ENCODE measurements around the gene TSPEAR. TPM values are rescaled to one million over a fixed set of nuclear protein-coding genes. Genes with fewer than 3 reads are reported as not detected.

TSPEAR gene
- total RNA-seq, 1 experiment from 2014 or later, result 2.1 TPM

- H3K27me3 Mint-ChIP-seq (ENCODE audit: low read depth), result no peaks in the 10 kb centered on the region
- peak; percentile 5 for DNase-seq (ENCODE audit: low spot score)
- CTCF ChIA-PET, result no interaction called here
- POLR2A ChIA-PET, result no interaction called here
- H3K36me3 Mint-ChIP-seq, result no peaks in the 10 kb centered on the region
- H3K4me1 Mint-ChIP-seq, result peaks cover 2% of the 10 kb centered on the region; the same call in 1 of the 2 replicates
- TF ChIP-seq ZNF219 (CRISPR knock-in tag; IDR thresholded peaks at IDR 0.05; ENCODE audit: borderline replicate concordance) (no peak), E2F1 (CRISPR knock-in tag; IDR thresholded peaks at IDR 0.05) (no peak), ZBTB43 (CRISPR knock-in tag; IDR thresholded peaks at IDR 0.05) (no peak)
- no peak for ATAC-seq
- no peak overlapping the region for H3K4me3 Mint-ChIP-seq
- no peak overlapping the region for H3K27ac Mint-ChIP-seq
- H3K9me3 Mint-ChIP-seq, result no peaks in the 10 kb centered on the region
Measured at GRCh38 chr21:44529011-44529421, 182.4 kb downstream of the TSPEAR start.

GRCh38 chr21:44528634-44528995, 182.8 kb downstream of the TSPEAR start:
- ATAC-seq (no peak), DNase-seq (ENCODE audit: low spot score) (peak; percentile 7)
- ChIA-PET POLR2A (no interaction called here), CTCF (no interaction called here)
- no peak overlapping the region for H3K27ac Mint-ChIP-seq
- TF ChIP-seq CDX4 (CRISPR knock-in tag; IDR thresholded peaks at IDR 0.05; ENCODE audit: borderline replicate concordance) (no peak), JUN (CRISPR knock-in tag; IDR thresholded peaks at IDR 0.05) (no peak), HMGA2 (CRISPR knock-in tag; IDR thresholded peaks at IDR 0.05) (no peak), NFYB (CRISPR knock-in tag; conservative IDR thresholded peaks at IDR 0.05; ENCODE audit: low read depth) (no peak), SP1 (CRISPR knock-in tag; conservative IDR thresholded peaks at IDR 0.05) (no peak), ETV6 (CRISPR knock-in tag; IDR thresholded peaks at IDR 0.05) (no peak), ERG (CRISPR knock-in tag; IDR thresholded peaks at IDR 0.05) (no peak), NFE2L1 (CRISPR knock-in tag; IDR thresholded peaks at IDR 0.05) (no peak), TEAD1 (CRISPR knock-in tag; IDR thresholded peaks at IDR 0.05) (no peak)
- H3K4me3 Mint-ChIP-seq, result no peak overlapping the region
- H3K9me3 Mint-ChIP-seq, result no peaks in the 10 kb centered on the region
- H3K36me3 Mint-ChIP-seq, result no peaks in the 10 kb centered on the region
- no peaks in the 10 kb centered on the region for H3K27me3 Mint-ChIP-seq (ENCODE audit: low read depth)
- peaks cover 2% of the 10 kb centered on the region; the same call in 1 of the 2 replicates for H3K4me1 Mint-ChIP-seq

GRCh38 chr21:44527983-44528633, 183.3 kb downstream of the TSPEAR start:
- Mint-ChIP-seq H3K9me3 (no peaks in the 10 kb centered on the region), H3K27ac (no peak overlapping the region), H3K27me3 (ENCODE audit: low read depth) (no peaks in the 10 kb centered on the region), H3K4me1 (peaks cover 2% of the 10 kb centered on the region; the same call in 1 of the 2 replicates), H3K4me3 (no peak overlapping the region), H3K36me3 (no peaks in the 10 kb centered on the region)
- CTCF ChIA-PET, result no interaction called here
- POLR2A ChIA-PET, result no interaction called here
- no peak for TF ChIP-seq CDX4 (CRISPR knock-in tag; IDR thresholded peaks at IDR 0.05; ENCODE audit: borderline replicate concordance)
- TF ChIP-seq RORB (CRISPR knock-in tag; IDR thresholded peaks at IDR 0.05), result no peak
- TF ChIP-seq SMAD3 (CRISPR knock-in tag; IDR thresholded peaks at IDR 0.05; ENCODE audit: borderline replicate concordance), result no peak
- no peak for TF ChIP-seq USF2 (CRISPR knock-in tag; IDR thresholded peaks at IDR 0.05)
- TF ChIP-seq ZBTB21 (CRISPR knock-in tag; IDR thresholded peaks at IDR 0.05; ENCODE audit: borderline replicate concordance), result no peak
- TF ChIP-seq ZNF232 (CRISPR knock-in tag; IDR thresholded peaks at IDR 0.05), result no peak
- TF ChIP-seq ZNF263 (CRISPR knock-in tag; IDR thresholded peaks at IDR 0.05; ENCODE audit: low read depth), result no peak
- no peak for TF ChIP-seq ZSCAN18 (CRISPR knock-in tag; IDR thresholded peaks at IDR 0.05)
- no peak for TF ChIP-seq FOXJ3 (CRISPR knock-in tag; IDR thresholded peaks at IDR 0.05; ENCODE audit: borderline replicate concordance)
- TF ChIP-seq ESRRA (CRISPR knock-in tag; IDR thresholded peaks at IDR 0.05; ENCODE audit: borderline replicate concordance), result no peak
- no peak for TF ChIP-seq NR1H2 (CRISPR knock-in tag; IDR thresholded peaks at IDR 0.05)
- TF ChIP-seq ZNF396 (CRISPR knock-in tag; IDR thresholded peaks at IDR 0.05; ENCODE audit: borderline replicate concordance), result no peak
- no peak for TF ChIP-seq NFATC4 (CRISPR knock-in tag; IDR thresholded peaks at IDR 0.05)
- peak; percentile 2 for DNase-seq (ENCODE audit: low spot score)
- ATAC-seq, result no peak
